HepG2 (cell line): ENCODE measurements around the gene WDR81. TPM values are rescaled to one million over a fixed set of nuclear protein-coding genes. Genes with fewer than 3 reads are reported as not detected.

Experiments used
- ATAC-seq: fragments of 200-7000 bp; cut with Tn5 transposase; 3 replicates; pipeline ENCODE4 v1.9.1; 2020; ENCODE audit warnings: mild to moderate bottlenecking, moderate library complexity
- BruUV-seq: library from RNA; stranded (reverse); fragments of 400-500 nt; replicated peaks from 2 replicates; lab custom pipeline; 2021; lab: Mats Ljungman, UMichigan
- CTCF ChIA-PET: fragments of 300-600 bp; formaldehyde crosslinking; extraction: SDS; loops from one replicate; lab custom pipeline; 2021; ENCODE audit warnings: low total read pairs, inconsistent platforms, low intra/inter-chr PET ratio; lab: Yijun Ruan, JAX
- POLR2A ChIA-PET: fragments of 350-600 bp; sonication (Branson Sonifier 250); formaldehyde crosslinking; loops from one replicate; lab custom pipeline; 2020; ENCODE audit warnings: antibody characterized with exemption, inconsistent platforms; lab: Yijun Ruan, JAX
- DNase-seq: peaks from one replicate; pipeline ENCODE4 v3.0.0-alpha.2; 2015; ENCODE audit warnings: low spot score
- FAIRE-seq: peaks from 3 replicates; lab custom pipeline; 2011; peaks lifted over from hg19 to GRCh38; lab: Jason Lieb, UNC
- H2AFZ ChIP-seq: one replicate; pipeline ENCODE4 v1.6.1; 2011; ENCODE audit warnings: low read length, inconsistent platforms
- H3K27ac ChIP-seq: fragments of 300-600 bp; 3 replicates; pipeline ENCODE4 v1.8.0; 2011; ENCODE audit warnings: mixed run types, mild to moderate bottlenecking, mixed read lengths, low read length, inconsistent platforms; ENCODE audit not compliant: insufficient read depth; ENCODE audit errors: extremely low read length
- H3K27me3 ChIP-seq, 2 experiments: fragments of 200-600 bp in 1 of 2; 2 replicates in 1 of 2; 3 replicates in 1 of 2; pipeline versions ENCODE4 v1.6.0 to v1.8.0; 2011; ENCODE audit warnings: low read length in 2 of 2, mild to moderate bottlenecking in 2 of 2, moderate library complexity in 2 of 2, inconsistent platforms in 1 of 2; ENCODE audit not compliant: insufficient read depth in 2 of 2, control insufficient read depth in 1 of 2
- H3K36me3 ChIP-seq, 2 experiments: fragments of 200-600 bp in 1 of 2; replicated peaks in 1 of 2; 2 replicates in 1 of 2; 3 replicates in 1 of 2; pipeline versions ENCODE4 v1.5.1 to v1.8.0; 2011; ENCODE audit warnings: low read length in 2 of 2, inconsistent platforms in 1 of 2; ENCODE audit not compliant: insufficient read depth in 2 of 2, control insufficient read depth in 1 of 2
- H3K4me1 ChIP-seq: 2 replicates; pipeline ENCODE4 v1.5.1; 2012; ENCODE audit warnings: low read length, inconsistent platforms; ENCODE audit not compliant: insufficient read depth
- H3K4me2 ChIP-seq: 2 replicates; pipeline ENCODE4 v1.6.0; 2011; ENCODE audit warnings: low read depth, low read length, inconsistent platforms
- H3K4me3 ChIP-seq, 3 experiments: fragments of 200-600 bp in 1 of 3; sonication (generic), shearing (Covaris generic) in 1 of 3; replicated peaks in 1 of 3; 2 replicates each; pipeline ENCODE4 v1.5.1; 2011 to 2016; ENCODE audit warnings: low read length in 3 of 3, inconsistent platforms in 2 of 3, low read depth in 2 of 3, mild to moderate bottlenecking in 2 of 3, control low read depth in 1 of 3, mixed read lengths in 1 of 3; ENCODE audit not compliant: insufficient read depth in 1 of 3
- H3K79me2 ChIP-seq: one replicate; pipeline ENCODE4 v1.6.1; 2011; ENCODE audit warnings: low read length, inconsistent platforms; ENCODE audit not compliant: insufficient read depth
- H3K9ac ChIP-seq: 2 replicates; pipeline ENCODE4 v1.6.0; 2011; ENCODE audit warnings: mild to moderate bottlenecking, low read depth, low read length, inconsistent platforms; ENCODE audit not compliant: insufficient read depth
- H3K9me3 ChIP-seq: 2 replicates; pipeline ENCODE4 v1.5.1; 2012; ENCODE audit warnings: mild to moderate bottlenecking, low read length
- H4K20me1 ChIP-seq: 2 replicates; pipeline ENCODE4 v1.6.0; 2011; ENCODE audit warnings: inconsistent platforms, mild to moderate bottlenecking, low read length, moderate library complexity; ENCODE audit not compliant: insufficient read depth
- ADNP ChIP-seq: sonication (generic); formaldehyde crosslinking; IDR thresholded peaks from 2 replicates; pipeline ENCODE4 v1.4.0; 2020; ENCODE audit warnings: missing genetic modification reagents
- AFF4 ChIP-seq: sonication (generic); formaldehyde crosslinking; IDR thresholded peaks from 2 replicates; pipeline ENCODE4 v1.4.0; 2020; ENCODE audit warnings: missing genetic modification reagents
- ATF7 ChIP-seq, 2 experiments: fragments of 450-650 bp in 1 of 2; sonication (generic) in 1 of 2; formaldehyde crosslinking in 1 of 2; IDR thresholded peaks; 2 replicates each; pipeline versions ENCODE4 v1.4.0 to v1.6.1; 2016 to 2020; ENCODE audit warnings: antibody characterized with exemption in 1 of 2, mild to moderate bottlenecking in 1 of 2, missing genetic modification reagents in 1 of 2
- KDM1A ChIP-seq: IDR thresholded peaks from 2 replicates; pipeline ENCODE4 v1.6.1; 2016; ENCODE audit warnings: missing compliant biosample characterization
- NR3C1 ChIP-seq: sonication (generic); formaldehyde crosslinking; IDR thresholded peaks from 2 replicates; pipeline ENCODE4 v1.4.0; 2020; ENCODE audit warnings: missing genetic modification reagents
- POLR2G ChIP-seq: fragments of 200-400 bp; formaldehyde crosslinking; IDR thresholded peaks from 2 replicates; pipeline ENCODE4 v1.6.1; 2018; ENCODE audit warnings: mild to moderate bottlenecking, low read depth, low read length, moderate library complexity
- TCF12 ChIP-seq, 2 experiments: fragments of 450-650 bp in 1 of 2; sonication (generic) in 1 of 2; formaldehyde crosslinking in 1 of 2; IDR thresholded peaks; 2 replicates each; pipeline versions ENCODE4 v1.6.1 to v1.8.0; 2017 to 2022; ENCODE audit warnings: antibody characterized with exemption in 1 of 2, mild to moderate bottlenecking in 1 of 2, missing genetic modification reagents in 1 of 2, moderate library complexity in 1 of 2
- TP53 ChIP-seq: sonication (generic); formaldehyde crosslinking; conservative IDR thresholded peaks from 2 replicates; pipeline ENCODE4 v1.4.0; 2020; ENCODE audit warnings: missing genetic modification reagents
- ZNF136 ChIP-seq: sonication (generic); formaldehyde crosslinking; IDR thresholded peaks from 2 replicates; pipeline ENCODE4 v1.8.1; 2022; ENCODE audit warnings: low read depth, mild to moderate bottlenecking, moderate library complexity, missing genetic modification reagents
- ZNF777 ChIP-seq: sonication (generic); formaldehyde crosslinking; IDR thresholded peaks from 2 replicates; pipeline ENCODE4 v1.4.0; 2020; ENCODE audit warnings: missing genetic modification reagents
- ZNF816 ChIP-seq: sonication (generic); formaldehyde crosslinking; IDR thresholded peaks from 2 replicates; pipeline ENCODE4 v1.8.0; 2022; ENCODE audit warnings: missing genetic modification reagents, mild to moderate bottlenecking, borderline replicate concordance
- ZNF891 ChIP-seq: sonication (generic); formaldehyde crosslinking; IDR thresholded peaks from 2 replicates; pipeline ENCODE4 v1.5.0; 2020; ENCODE audit warnings: mild to moderate bottlenecking, missing genetic modification reagents
- WGBS: methylation state at CpG from one replicate; pipeline ENCODE4 v1.1.6; 2017; ENCODE audit warnings: low lambda C conversion rate; 5-methylcytosine and 5-hydroxymethylcytosine counted together
- in situ Hi-C: cut with HindIII; loops from 2 replicates; pipeline ENCODE4 v1.10.0; 2017; ENCODE audit warnings: low pct_unique_long_range_greater_than_20kb; ENCODE audit not compliant: extremely low pct_ligation_motif_present
- intact Hi-C: fragments of 100-400 bp; cut with micrococcal nuclease; formaldehyde crosslinking; loops from one replicate; pipeline ENCODE4 v1.10.0; 2022; ENCODE audit not compliant: unreplicated experiment
- polyA plus RNA-seq, 8 experiments: library from polyadenylated mRNA; depleted of rRNA in 3 of 8; stranded (reverse) in 7 of 8; unstranded in 1 of 8; fragments of >200 nt; fragmentation: Illumina TruSeq in 4 of 8; extraction: Trizol in 4 of 8; gene quantifications; 2 replicates each; pipeline versions ENCODE4 v1.2.1 to v1.2.3, GENCODE V29; 2011 to 2016; ENCODE audit warnings: low read depth in 4 of 8, missing spikeins in 1 of 8, mixed read lengths in 1 of 8; ENCODE audit not compliant: insufficient read depth in 1 of 8
- total RNA-seq, 5 experiments: library from RNA; depleted of rRNA; stranded (reverse); fragments of >200 nt; fragmentation: Illumina TruSeq; extraction: Trizol; gene quantifications; 2 replicates each; pipeline ENCODE4 v1.2.3, GENCODE V29; 2016; ENCODE audit warnings: low read depth in 1 of 5
- TF ChIP-seq, protein P1 (sequence below): sonication (generic); formaldehyde crosslinking; IDR thresholded peaks from 2 replicates; pipeline ENCODE4 v1.5.1; 2020; ENCODE audit warnings: missing genetic modification reagents, mild to moderate bottlenecking, borderline replicate concordance
- TF ChIP-seq, protein P2 (sequence below): sonication (generic); formaldehyde crosslinking; IDR thresholded peaks from 2 replicates; pipeline ENCODE4 v1.5.0; 2020; ENCODE audit warnings: mild to moderate bottlenecking, missing genetic modification reagents

Gene WDR81
- total and polyA plus RNA-seq, 2 of the 13 experiments (the other 11 are each of a cell fraction or from before 2014, with no cell fraction given) = 9.1 to 16.7 TPM

DNA sequence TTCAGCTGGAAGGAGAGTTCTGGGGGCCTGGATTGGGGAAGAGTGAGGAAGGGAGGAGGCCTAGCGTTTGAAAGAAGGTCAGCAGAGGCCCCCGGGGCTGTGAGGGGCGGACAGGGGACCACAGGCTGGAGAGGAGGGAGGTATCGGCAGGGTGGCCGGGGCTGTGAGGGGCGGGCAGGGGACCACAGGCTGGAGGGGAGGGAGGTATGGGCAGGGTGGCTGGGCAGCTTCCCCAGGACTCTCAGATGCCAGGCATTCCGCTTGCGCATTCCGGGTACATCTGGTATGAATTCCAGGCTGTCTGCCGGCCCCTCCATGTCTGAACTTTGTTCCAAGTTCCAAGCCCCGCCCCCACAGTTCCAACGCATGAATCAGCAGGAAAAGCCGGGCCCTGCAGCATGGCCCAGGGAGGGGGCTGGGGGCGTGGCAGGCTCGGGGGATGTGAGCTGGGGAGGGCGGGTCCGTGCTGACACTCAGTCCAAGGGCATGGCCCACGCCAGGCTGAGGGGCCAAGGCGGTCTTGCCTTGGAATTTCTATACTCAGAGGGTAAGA is 10.0 kb upstream of the WDR81 start:
- Histone ChIP-seq H3K9me3 (no peaks in the 10 kb centered on the region), H3K79me2 (peaks cover 12% of the 10 kb centered on the region), H4K20me1 (peaks cover 10% of the 10 kb centered on the region), H3K36me3 (peaks cover 6 to 19% of the 10 kb centered on the region in 2 experiments), H3K4me1 (peaks cover 43% of the 10 kb centered on the region), H3K27me3 (no peaks in the 10 kb centered on the region; a peak in 1 of 5 replicates), H3K4me2 (peak overlapping the region; percentile 90), H2AFZ (no peak overlapping the region), H3K27ac (peak overlapping the region; percentile 95), H3K9ac (peak overlapping the region; percentile 83), H3K4me3 (peak overlapping the region; percentile 86 to 97 (median 90))
- peak; percentile 87 for FAIRE-seq
- peak; percentile 97 for DNase-seq
- under 1% methylated on average over 14 of the region's 19 CpGs for WGBS
- intact Hi-C loops = loop anchor here (1.0 to 10.0 kb wide), 3 partner anchors 45 to 150 kb away; no protein-coding TSS in a partner anchor
- peak; percentile 54 for ATAC-seq
- BruUV-seq = no TSS peak
- in situ Hi-C loops = loop anchor here (25.0 kb wide), 1 partner anchor 323 kb away; the partner anchor contains the start of genes DPH1, OVCA2 and RTN4RL1
- ChIA-PET POLR2A (interaction anchor here (0.5 to 17.5 kb wide), 22 partner anchors 11 to 124 kb away, joined by 3 to 480 read pairs (median 6); partner anchors contain the start of genes PRPF8, RILP, RPA1 and SERPINF1), CTCF (interaction anchor here (1.8 to 2.0 kb wide), 2 partner anchors 69 to 151 kb away, joined by 7 to 11 read pairs; no protein-coding TSS in a partner anchor)
- TF ChIP-seq ATF7 (IDR thresholded peaks at IDR 0.05) = no peak
- no peak; the same call in 1 of the 2 replicates for TF ChIP-seq ATF7 (CRISPR knock-in tag; IDR thresholded peaks at IDR 0.05)
- TF ChIP-seq ZNF891 (CRISPR knock-in tag) = no peak
- TF ChIP-seq ADNP (CRISPR knock-in tag) = no peak
- TF ChIP-seq TCF12 (IDR thresholded peaks at IDR 0.05) = no peak
- peak; percentile 70; the same call in 1 of the 2 replicates for TF ChIP-seq TCF12 (CRISPR knock-in tag; IDR thresholded peaks at IDR 0.05)
- TF ChIP-seq POLR2G = 0 out of 2 replicates have a peak, but pooled peaks have one; percentile 40
- no peak for TF ChIP-seq KDM1A (CRISPR knock-in tag)
- TF ChIP-seq, protein P1, sequence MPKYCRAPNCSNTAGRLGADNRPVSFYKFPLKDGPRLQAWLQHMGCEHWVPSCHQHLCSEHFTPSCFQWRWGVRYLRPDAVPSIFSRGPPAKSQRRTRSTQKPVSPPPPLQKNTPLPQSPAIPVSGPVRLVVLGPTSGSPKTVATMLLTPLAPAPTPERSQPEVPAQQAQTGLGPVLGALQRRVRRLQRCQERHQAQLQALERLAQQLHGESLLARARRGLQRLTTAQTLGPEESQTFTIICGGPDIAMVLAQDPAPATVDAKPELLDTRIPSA (CRISPR knock-in tag) = no peak; the same call in 1 of the 2 replicates
- 0 out of 2 replicates have a peak, but pooled peaks have one; percentile 18 for TF ChIP-seq AFF4 (CRISPR knock-in tag)
- TF ChIP-seq ZNF777 (CRISPR knock-in tag) = no peak
- no peak for TF ChIP-seq ZNF816 (CRISPR knock-in tag)
- TF ChIP-seq, protein P2, sequence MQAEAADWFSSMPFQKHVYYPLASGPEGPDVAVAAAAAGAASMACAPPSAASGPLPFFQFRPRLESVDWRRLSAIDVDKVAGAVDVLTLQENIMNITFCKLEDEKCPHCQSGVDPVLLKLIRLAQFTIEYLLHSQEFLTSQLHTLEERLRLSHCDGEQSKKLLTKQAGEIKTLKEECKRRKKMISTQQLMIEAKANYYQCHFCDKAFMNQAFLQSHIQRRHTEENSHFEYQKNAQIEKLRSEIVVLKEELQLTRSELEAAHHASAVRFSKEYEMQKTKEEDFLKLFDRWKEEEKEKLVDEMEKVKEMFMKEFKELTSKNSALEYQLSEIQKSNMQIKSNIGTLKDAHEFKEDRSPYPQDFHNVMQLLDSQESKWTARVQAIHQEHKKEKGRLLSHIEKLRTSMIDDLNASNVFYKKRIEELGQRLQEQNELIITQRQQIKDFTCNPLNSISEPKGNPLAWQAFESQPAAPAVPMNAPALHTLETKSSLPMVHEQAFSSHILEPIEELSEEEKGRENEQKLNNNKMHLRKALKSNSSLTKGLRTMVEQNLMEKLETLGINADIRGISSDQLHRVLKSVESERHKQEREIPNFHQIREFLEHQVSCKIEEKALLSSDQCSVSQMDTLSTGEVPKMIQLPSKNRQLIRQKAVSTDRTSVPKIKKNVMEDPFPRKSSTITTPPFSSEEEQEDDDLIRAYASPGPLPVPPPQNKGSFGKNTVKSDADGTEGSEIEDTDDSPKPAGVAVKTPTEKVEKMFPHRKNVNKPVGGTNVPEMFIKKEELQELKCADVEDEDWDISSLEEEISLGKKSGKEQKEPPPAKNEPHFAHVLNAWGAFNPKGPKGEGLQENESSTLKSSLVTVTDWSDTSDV (CRISPR knock-in tag) = no peak
- TF ChIP-seq ZNF136 (CRISPR knock-in tag) = no peak
- TF ChIP-seq NR3C1 = no peak
- TF ChIP-seq TP53 (CRISPR knock-in tag) = no peak
